Gastrocnemius medialis (tissue), 4 donors: ENCODE measurements around the gene OR51B4.

Experiments
- CTCF ChIP-seq, 5 experiments: fragments of 450-650 bp in 3 of 5; fragments of 200-600 bp in 2 of 5; sonication (generic) in 2 of 5; IDR thresholded peaks in 4 of 5; conservative IDR thresholded peaks in 1 of 5; 1 replicate in 4 of 5; 2 replicates in 1 of 5; pipeline ENCODE4 v1.5.1; 2016 to 2019; ENCODE audit warnings: antibody characterized with exemption in 5 of 5, mild to moderate bottlenecking in 3 of 5, moderate library complexity in 3 of 5
- POLR2A ChIP-seq, 2 donors: fragments of 450-650 bp; IDR thresholded peaks; one replicate each; pipeline ENCODE4 v1.6.1; 2017; ENCODE audit warnings: antibody characterized with exemption in 2 of 2, mild to moderate bottlenecking in 2 of 2, moderate library complexity in 2 of 2

GRCh38 chr11:5269715-5270147 is 32.0 kb downstream of the OR51B4 start, which contains the start of gene HBE1:
- TF ChIP-seq POLR2A (IDR thresholded peaks at IDR 0.05) (no peak), CTCF (IDR thresholded peaks at IDR 0.05 in 4 of 5, conservative IDR thresholded peaks at IDR 0.05 in 1 of 5) (no peak)
